GM21390 (cell line): ENCODE measurements around the gene VAC14.

Experiments
- ATAC-seq: cut with Tn5 transposase; IDR thresholded peaks from one replicate; pipeline ENCODE4 v1.9.1; 2021; ENCODE audit not compliant: unreplicated experiment

VAC14 gene

GRCh38 chr16:70786020-70786755 lies 14.8 kb downstream of the VAC14 start:
- no peak for ATAC-seq

- no peak for ATAC-seq
These were observed 16.0 kb downstream of the VAC14 start for GRCh38 chr16:70784692-70785555.

GRCh38 chr16:70782237-70782636 lies 18.7 kb downstream of the VAC14 start:
- no peak for ATAC-seq

GRCh38 chr16:70781800-70782199 lies 19.2 kb downstream of the VAC14 start:
- no peak for ATAC-seq

- ATAC-seq: no peak
These were observed 20.4 kb downstream of the VAC14 start for GRCh38 chr16:70780546-70780945.

- ATAC-seq: no peak
These were observed 21.6 kb downstream of the VAC14 start for GRCh38 chr16:70779361-70779760.

- ATAC-seq: no peak
These were observed 22.1 kb downstream of the VAC14 start for GRCh38 chr16:70778901-70779309.

GRCh38 chr16:70777973-70778406 lies 23.0 kb downstream of the VAC14 start:
- no peak for ATAC-seq

GRCh38 chr16:70777496-70777895 lies 23.5 kb downstream of the VAC14 start:
- ATAC-seq: no peak

GRCh38 chr16:70775399-70775798 lies 25.6 kb downstream of the VAC14 start:
- no peak for ATAC-seq

- ATAC-seq: no peak
These were observed 26.7 kb downstream of the VAC14 start for GRCh38 chr16:70774261-70774660.

- no peak for ATAC-seq
These were observed 28.5 kb downstream of the VAC14 start for GRCh38 chr16:70772493-70772892.

GRCh38 chr16:70770626-70771552 lies 30.1 kb downstream of the VAC14 start:
- no peak for ATAC-seq

GRCh38 chr16:70770291-70770625 lies 30.7 kb downstream of the VAC14 start:
- ATAC-seq: no peak

- ATAC-seq: no peak
These were observed 31.2 kb downstream of the VAC14 start for GRCh38 chr16:70769761-70770160.

- ATAC-seq: no peak
These were observed 31.8 kb downstream of the VAC14 start for GRCh38 chr16:70769131-70769530.

- ATAC-seq: no peak
These were observed 32.8 kb downstream of the VAC14 start for GRCh38 chr16:70768203-70768580.

- ATAC-seq: no peak
These were observed 33.4 kb downstream of the VAC14 start for GRCh38 chr16:70767377-70768202.

GRCh38 chr16:70766658-70767057 lies 34.3 kb downstream of the VAC14 start:
- ATAC-seq: no peak

GRCh38 chr16:70766176-70766575 lies 34.8 kb downstream of the VAC14 start:
- ATAC-seq: no peak
